HFFc6 (cell line): ENCODE results near the gene ANKRD1. TPM values are rescaled to one million over a fixed set of nuclear protein-coding genes. Genes with fewer than 3 reads are reported as not detected.

Experiments
- DNase-seq: peaks from one replicate; pipeline ENCODE4 v3.0.0-alpha.2; 2018
- H3K27ac Mint-ChIP-seq: 2 replicates; pipeline ENCODE4 v1.8.0; 2020; ENCODE audit warnings: mild to moderate bottlenecking, mixed read lengths
- H3K27me3 Mint-ChIP-seq: 2 replicates; pipeline ENCODE4 v1.8.0; 2021; ENCODE audit warnings: mild to moderate bottlenecking, moderate library complexity, mixed read lengths; ENCODE audit not compliant: insufficient read depth
- H3K36me3 Mint-ChIP-seq: 2 replicates; pipeline ENCODE4 v1.8.0; 2021; ENCODE audit warnings: low read depth, mixed read lengths
- H3K4me1 Mint-ChIP-seq: 2 replicates; pipeline ENCODE4 v1.8.0; 2020; ENCODE audit warnings: low read depth, mixed read lengths
- H3K4me3 Mint-ChIP-seq: 2 replicates; pipeline ENCODE4 v1.8.0; 2020; ENCODE audit warnings: mild to moderate bottlenecking, moderate library complexity, mixed read lengths
- H3K9me3 Mint-ChIP-seq: 2 replicates; pipeline ENCODE4 v1.8.0; 2020; ENCODE audit warnings: mild to moderate bottlenecking, mixed read lengths
- CTCF ChIP-seq: fragments of 200-600 bp; sonication (generic); IDR thresholded peaks from 2 replicates; pipeline ENCODE4 v1.5.0; 2021; ENCODE audit warnings: antibody characterized with exemption, mild to moderate bottlenecking
- total RNA-seq, 6 experiments: library from RNA; stranded (reverse); fragmentation: NEBNext Ultra II Directional; extraction: Animal tissue kit (Norgen Biotek cat#: 25700); gene quantifications; 2 replicates in 1 of 6; 3 replicates in 5 of 6; pipeline ENCODE4 v1.2.3, GENCODE V29; 2021

The ANKRD1 gene
- total RNA-seq, 6 experiments from 2014 or later, result 4.9 to 15.8 (median 5.9) TPM

DNA sequence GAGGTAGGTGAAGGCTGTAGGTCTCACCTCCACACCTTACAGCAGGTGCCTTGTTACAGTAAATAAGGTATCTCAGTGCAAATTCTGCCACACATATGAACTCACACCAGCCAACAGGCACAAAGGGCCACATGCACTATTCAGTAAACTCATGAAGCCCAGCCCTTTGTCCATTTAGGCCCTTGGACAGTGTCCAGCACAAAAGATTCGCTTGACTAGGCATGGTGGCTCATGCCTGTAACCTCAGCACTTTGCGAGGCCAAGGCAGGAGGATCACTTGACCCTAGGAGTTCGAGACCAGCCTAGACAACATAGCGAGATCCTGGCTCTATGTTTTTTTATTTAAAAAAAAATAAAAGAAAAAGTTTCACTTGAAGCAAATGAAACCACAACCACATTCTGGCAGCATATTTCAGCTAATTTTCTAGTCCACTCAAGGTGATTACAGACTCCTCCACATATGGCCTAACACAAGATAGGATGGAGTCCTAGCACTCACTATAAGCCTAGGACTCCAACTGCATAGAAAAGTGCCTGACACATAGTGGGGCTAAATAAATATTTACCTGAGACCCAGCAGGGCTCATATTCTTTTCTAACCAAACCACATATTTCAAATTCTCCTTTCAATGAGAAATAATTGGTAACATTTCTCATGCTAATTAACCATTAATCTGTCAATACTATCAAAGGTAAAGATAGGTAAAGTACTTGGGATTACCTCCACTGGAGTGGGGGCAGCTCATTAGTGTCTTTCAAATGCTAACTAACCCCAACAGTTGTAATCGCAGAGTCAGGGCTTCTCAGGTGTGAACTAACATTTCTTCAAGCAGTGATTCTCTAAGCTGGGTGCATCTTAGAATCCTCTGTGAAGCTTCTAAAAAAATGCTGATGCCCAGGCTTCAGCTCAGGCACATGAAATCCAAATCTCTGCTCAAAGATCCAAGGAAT is 4.5 kb upstream of the ANKRD1 start:
- H3K4me1 Mint-ChIP-seq, result peaks cover 66% of the 10 kb centered on the region
- no peak for DNase-seq
- H3K27me3 Mint-ChIP-seq, result no peaks in the 10 kb centered on the region; the same call in 1 of the 2 replicates
- no peak for TF ChIP-seq CTCF
- no peak overlapping the region for H3K27ac Mint-ChIP-seq
- H3K4me3 Mint-ChIP-seq, result no peak overlapping the region
- H3K36me3 Mint-ChIP-seq, result peaks cover 4% of the 10 kb centered on the region
- H3K9me3 Mint-ChIP-seq, result no peaks in the 10 kb centered on the region

- no peaks in the 10 kb centered on the region; the same call in 1 of the 2 replicates for H3K27me3 Mint-ChIP-seq
- DNase-seq, result no peak
Observed at GRCh38 chr10:90924552-90924951, 3.7 kb upstream of the ANKRD1 start.

GRCh38 chr10:90923111-90923731 is 2.3 kb upstream of the ANKRD1 start:
- H3K4me1 Mint-ChIP-seq, result peaks cover 66% of the 10 kb centered on the region
- DNase-seq, result no peak
- no peak overlapping the region for H3K27ac Mint-ChIP-seq
- TF ChIP-seq CTCF, result no peak
- peaks cover 11% of the 10 kb centered on the region for H3K36me3 Mint-ChIP-seq
- no peaks in the 10 kb centered on the region for H3K9me3 Mint-ChIP-seq
- no peak overlapping the region for H3K4me3 Mint-ChIP-seq
- H3K27me3 Mint-ChIP-seq, result no peaks in the 10 kb centered on the region

More at GRCh38 chr10:90924552-90924951, 3.7 kb upstream of the ANKRD1 start:
- H3K9me3 Mint-ChIP-seq, result no peaks in the 10 kb centered on the region
- TF ChIP-seq CTCF, result no peak
- peaks cover 66% of the 10 kb centered on the region for H3K4me1 Mint-ChIP-seq
- peaks cover 11% of the 10 kb centered on the region for H3K36me3 Mint-ChIP-seq
- H3K27ac Mint-ChIP-seq, result no peak overlapping the region
- no peak overlapping the region for H3K4me3 Mint-ChIP-seq

DNA sequence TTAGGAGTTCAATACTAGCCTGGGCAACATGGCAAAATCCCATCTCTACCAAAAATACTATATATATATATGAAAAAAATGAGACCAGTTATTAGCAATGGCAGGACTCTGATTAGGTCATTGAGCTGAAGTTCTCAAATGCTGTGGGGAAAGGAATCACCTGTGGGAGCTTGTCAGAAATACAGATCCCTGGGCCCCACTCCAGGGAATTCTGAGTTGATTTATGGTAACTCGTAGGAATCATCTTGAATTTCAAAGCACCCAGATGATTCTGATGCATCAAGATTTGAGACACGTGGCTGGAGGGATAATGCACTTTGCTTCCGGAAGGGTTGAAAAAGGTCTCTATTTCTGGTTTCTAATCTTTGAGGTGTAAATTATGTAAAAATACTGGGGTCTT is 1.0 kb upstream of the ANKRD1 start:
- no peak for TF ChIP-seq CTCF
- Mint-ChIP-seq H3K27ac (peak overlapping the region; percentile 74), H3K4me3 (no peak overlapping the region), H3K9me3 (no peaks in the 10 kb centered on the region), H3K36me3 (peaks cover 18% of the 10 kb centered on the region), H3K4me1 (peaks cover 68% of the 10 kb centered on the region), H3K27me3 (no peaks in the 10 kb centered on the region)
- no peak for DNase-seq

GRCh38 chr10:90919683-90920574 is 958 bp downstream of the ANKRD1 start:
- no peak for TF ChIP-seq CTCF
- no peak for DNase-seq
- H3K9me3 Mint-ChIP-seq, result no peaks in the 10 kb centered on the region
- peak overlapping the region; percentile 74 for H3K27ac Mint-ChIP-seq
- no peaks in the 10 kb centered on the region for H3K27me3 Mint-ChIP-seq
- peak overlapping the region; percentile 65 for H3K4me3 Mint-ChIP-seq
- peaks cover 77% of the 10 kb centered on the region for H3K4me1 Mint-ChIP-seq
- H3K36me3 Mint-ChIP-seq, result peaks cover 23% of the 10 kb centered on the region
